Inferior parietal cortex (tissue), 1 donor: Measurements from ENCODE around the gene SGCD.

Experiments used
- DNase-seq: peaks from one replicate; pipeline ENCODE4 v3.0.0-alpha.2; 2016; ENCODE audit errors: extremely low spot score

The SGCD gene

GRCh38 chr5:156513123-156513815, 186.3 kb downstream of the SGCD start:
- no peak for DNase-seq

GRCh38 chr5:156515121-156515520, 188.2 kb downstream of the SGCD start:
- no peak for DNase-seq

GRCh38 chr5:156515803-156516360, 188.9 kb downstream of the SGCD start:
- DNase-seq = no peak

GRCh38 chr5:156522651-156523529, 195.9 kb downstream of the SGCD start:
- no peak for DNase-seq

GRCh38 chr5:156523607-156524006, 196.6 kb downstream of the SGCD start:
- no peak for DNase-seq

GRCh38 chr5:156526081-156526925, 199.3 kb downstream of the SGCD start:
- DNase-seq = no peak

- DNase-seq = no peak
These were observed 200.6 kb downstream of the SGCD start for GRCh38 chr5:156527611-156528010.

- DNase-seq = no peak
These were observed 201.7 kb downstream of the SGCD start for GRCh38 chr5:156528673-156529072.

- no peak for DNase-seq
These were observed 202.9 kb downstream of the SGCD start for GRCh38 chr5:156529892-156530291.

GRCh38 chr5:156531199-156531598, 204.2 kb downstream of the SGCD start:
- DNase-seq = no peak

GRCh38 chr5:156532921-156533320, 206.0 kb downstream of the SGCD start:
- no peak for DNase-seq

GRCh38 chr5:156534085-156534484, 207.1 kb downstream of the SGCD start:
- no peak for DNase-seq

- no peak for DNase-seq
These were observed 208.0 kb downstream of the SGCD start for GRCh38 chr5:156534906-156535485.

- DNase-seq = no peak
These were observed 213.5 kb downstream of the SGCD start for GRCh38 chr5:156540491-156540890.

- no peak for DNase-seq
These were observed 214.6 kb downstream of the SGCD start for GRCh38 chr5:156541582-156541981.

- no peak for DNase-seq
These were observed 216.6 kb downstream of the SGCD start for GRCh38 chr5:156543348-156544145.

- DNase-seq = no peak
These were observed 225.9 kb downstream of the SGCD start for GRCh38 chr5:156552855-156553358.

- peak; percentile 29 for DNase-seq
These were observed 229.9 kb downstream of the SGCD start for GRCh38 chr5:156556666-156557406.

GRCh38 chr5:156560002-156560401, 233.0 kb downstream of the SGCD start:
- no peak for DNase-seq

- no peak for DNase-seq
These were observed 234.7 kb downstream of the SGCD start for GRCh38 chr5:156561651-156562050.
